ENCODE results near the gene KIAA0040. TPM values are rescaled to one million over a fixed set of nuclear protein-coding genes. Genes with fewer than 3 reads are reported as not detected.

The KIAA0040 gene
- total and polyA plus RNA-seq, 3 donors from 2014 or later = 5.8 to 10.3 (median 8.2) TPM

Other genes with a start within 250 kb of the KIAA0040 start
- 100 to 1,000 TPM in 1 of 2 donors, 10 to 100 TPM in 1; 74.4 to 120 TPM for gene CACYBP, start 192.8 kb downstream of the KIAA0040 start, total RNA-seq
- 121 TPM for gene CACYBP, start 192.8 kb downstream of the KIAA0040 start, polyA plus RNA-seq (ENCODE audit: insufficient read depth, low read depth, low replicate concordance)
- 10 to 100 TPM; 30.2 to 31.2 TPM for gene MRPS14, start 169.4 kb downstream of the KIAA0040 start, total RNA-seq
- gene MRPS14, start 169.4 kb downstream of the KIAA0040 start, polyA plus RNA-seq (ENCODE audit: insufficient read depth, low read depth, low replicate concordance) = 42.8 TPM
- gene TNN, start 124.9 kb downstream of the KIAA0040 start, total RNA-seq = under 1 TPM; 0.16 to 0.37 TPM
- gene TNN, start 124.9 kb downstream of the KIAA0040 start, polyA plus RNA-seq (ENCODE audit: insufficient read depth, low read depth, low replicate concordance) = 0.22 TPM